Subcutaneous adipose tissue (tissue), 4 donors: ENCODE results near the gene CLDN16. TPM values are rescaled to one million over a fixed set of nuclear protein-coding genes. Genes with fewer than 3 reads are reported as not detected.

Experiments used
- CTCF ChIP-seq: fragments of 450-650 bp; IDR thresholded peaks from one replicate; pipeline ENCODE4 v1.5.1; 2016; ENCODE audit warnings: low read depth, mild to moderate bottlenecking, control low read depth, antibody characterized with exemption, moderate library complexity
- total RNA-seq, 4 donors: library from RNA; depleted of rRNA; stranded (reverse); fragments of >200 nt; gene quantifications; one replicate each; pipeline ENCODE4 v1.1.0, GENCODE V29; 2016

CLDN16 gene
- total RNA-seq, 4 donors from 2014 or later: 1.2 TPM; not detected in 3

- TF ChIP-seq CTCF: no peak
Measured at GRCh38 chr3:190380184-190380583, 7.8 kb upstream of the CLDN16 start.

GRCh38 chr3:190381441-190381840 lies 6.5 kb upstream of the CLDN16 start:
- no peak for TF ChIP-seq CTCF

- TF ChIP-seq CTCF: no peak
Measured at GRCh38 chr3:190382082-190382481, 5.9 kb upstream of the CLDN16 start.

- no peak for TF ChIP-seq CTCF
Measured at GRCh38 chr3:190384309-190384756, 3.6 kb upstream of the CLDN16 start.

- no peak for TF ChIP-seq CTCF
Measured at GRCh38 chr3:190385731-190386688, 2.0 kb upstream of the CLDN16 start.

- no peak for TF ChIP-seq CTCF
Measured at GRCh38 chr3:190388703-190389102, 740 bp downstream of the CLDN16 start.

- no peak for TF ChIP-seq CTCF
Measured at GRCh38 chr3:190396001-190396400, 8.0 kb downstream of the CLDN16 start.
